Measurements from ENCODE around the gene NRG3.

NRG3 gene

GRCh38 chr10:82358486-82359099 is 483.6 kb downstream of the NRG3 start:
- TF ChIP-seq YY1 (IDR thresholded peaks at IDR 0.05; ENCODE audit: insufficient read depth, insufficient read length) (no peak), ZNF274 (IDR thresholded peaks at IDR 0.05; ENCODE audit: low read depth, low read length) (no peak), SUZ12 (IDR thresholded peaks at IDR 0.05; ENCODE audit: extremely low read depth, insufficient read depth, insufficient read length) (no peak)
- DNase-seq (ENCODE audit: low read depth, low spot score): no peak
- no peak overlapping the region for H3K4me3 ChIP-seq (ENCODE audit: insufficient read length, low read depth)
- no peaks in the 10 kb centered on the region for H3K9me3 ChIP-seq (ENCODE audit: insufficient read depth, low read length)
- H3K27me3 ChIP-seq (ENCODE audit: insufficient read depth, insufficient read length): no peaks in the 10 kb centered on the region
- no peaks in the 10 kb centered on the region for H3K4me1 ChIP-seq (ENCODE audit: insufficient read depth, insufficient read length)
- H3K36me3 ChIP-seq (ENCODE audit: insufficient read depth, insufficient read length, low read length): no peaks in the 10 kb centered on the region
- no peak overlapping the region for H3K9ac ChIP-seq (ENCODE audit: insufficient read length, low read depth)

GRCh38 chr10:82361256-82361655 is 486.3 kb downstream of the NRG3 start:
- Histone ChIP-seq H3K4me1 (ENCODE audit: insufficient read depth, insufficient read length) (no peaks in the 10 kb centered on the region), H3K4me3 (ENCODE audit: insufficient read length, low read depth) (no peak overlapping the region)
- TF ChIP-seq YY1 (IDR thresholded peaks at IDR 0.05; ENCODE audit: insufficient read depth, insufficient read length) (no peak), ZNF274 (IDR thresholded peaks at IDR 0.05; ENCODE audit: low read depth, low read length) (no peak), SUZ12 (IDR thresholded peaks at IDR 0.05; ENCODE audit: extremely low read depth, insufficient read depth, insufficient read length) (no peak)

GRCh38 chr10:82377608-82378007 is 502.6 kb downstream of the NRG3 start:
- no peak for DNase-seq (ENCODE audit: low read depth, low spot score)
- no peak overlapping the region for H3K4me3 ChIP-seq (ENCODE audit: insufficient read length, low read depth)
- H3K27me3 ChIP-seq (ENCODE audit: insufficient read depth, insufficient read length): no peaks in the 10 kb centered on the region
- TF ChIP-seq ZNF274 (IDR thresholded peaks at IDR 0.05; ENCODE audit: low read depth, low read length) (no peak), SUZ12 (IDR thresholded peaks at IDR 0.05; ENCODE audit: extremely low read depth, insufficient read depth, insufficient read length) (no peak), YY1 (IDR thresholded peaks at IDR 0.05; ENCODE audit: insufficient read depth, insufficient read length) (no peak)
- H3K36me3 ChIP-seq (ENCODE audit: insufficient read depth, insufficient read length, low read length): no peaks in the 10 kb centered on the region
- H3K9ac ChIP-seq (ENCODE audit: insufficient read length, low read depth): no peak overlapping the region
- no peaks in the 10 kb centered on the region for H3K4me1 ChIP-seq (ENCODE audit: insufficient read depth, insufficient read length)
- no peaks in the 10 kb centered on the region for H3K9me3 ChIP-seq (ENCODE audit: insufficient read depth, low read length)

More at GRCh38 chr10:82361256-82361655, 486.3 kb downstream of the NRG3 start:
- Histone ChIP-seq H3K9ac (ENCODE audit: insufficient read length, low read depth) (no peak overlapping the region), H3K36me3 (ENCODE audit: insufficient read depth, insufficient read length, low read length) (no peaks in the 10 kb centered on the region), H3K27me3 (ENCODE audit: insufficient read depth, insufficient read length) (no peaks in the 10 kb centered on the region), H3K9me3 (ENCODE audit: insufficient read depth, low read length) (no peaks in the 10 kb centered on the region)
- DNase-seq (ENCODE audit: low read depth, low spot score): no peak

- no peaks in the 10 kb centered on the region for H3K9me3 ChIP-seq (ENCODE audit: insufficient read depth, low read length)
- H3K9ac ChIP-seq (ENCODE audit: insufficient read length, low read depth): no peak overlapping the region
- H3K4me1 ChIP-seq (ENCODE audit: insufficient read depth, insufficient read length): no peaks in the 10 kb centered on the region
- no peaks in the 10 kb centered on the region for H3K27me3 ChIP-seq (ENCODE audit: insufficient read depth, insufficient read length)
- no peaks in the 10 kb centered on the region for H3K36me3 ChIP-seq (ENCODE audit: insufficient read depth, insufficient read length, low read length)
- H3K4me3 ChIP-seq (ENCODE audit: insufficient read length, low read depth): no peak overlapping the region
- TF ChIP-seq SUZ12 (IDR thresholded peaks at IDR 0.05; ENCODE audit: extremely low read depth, insufficient read depth, insufficient read length): no peak
- TF ChIP-seq YY1 (IDR thresholded peaks at IDR 0.05; ENCODE audit: insufficient read depth, insufficient read length): no peak
- no peak for TF ChIP-seq ZNF274 (IDR thresholded peaks at IDR 0.05; ENCODE audit: low read depth, low read length)
- no peak for DNase-seq (ENCODE audit: low read depth, low spot score)
Measured at GRCh38 chr10:82378146-82378545, 503.2 kb downstream of the NRG3 start.

GRCh38 chr10:82383350-82383749 is 508.4 kb downstream of the NRG3 start:
- H3K27me3 ChIP-seq (ENCODE audit: insufficient read depth, insufficient read length): no peaks in the 10 kb centered on the region
- no peaks in the 10 kb centered on the region for H3K4me1 ChIP-seq (ENCODE audit: insufficient read depth, insufficient read length)
- no peak for TF ChIP-seq ZNF274 (IDR thresholded peaks at IDR 0.05; ENCODE audit: low read depth, low read length)
- TF ChIP-seq YY1 (IDR thresholded peaks at IDR 0.05; ENCODE audit: insufficient read depth, insufficient read length): no peak
- no peak for TF ChIP-seq SUZ12 (IDR thresholded peaks at IDR 0.05; ENCODE audit: extremely low read depth, insufficient read depth, insufficient read length)
- H3K9me3 ChIP-seq (ENCODE audit: insufficient read depth, low read length): no peaks in the 10 kb centered on the region; the same call in 1 of the 2 replicates
- no peak overlapping the region for H3K4me3 ChIP-seq (ENCODE audit: insufficient read length, low read depth)
- no peak overlapping the region for H3K9ac ChIP-seq (ENCODE audit: insufficient read length, low read depth)
- H3K36me3 ChIP-seq (ENCODE audit: insufficient read depth, insufficient read length, low read length): no peaks in the 10 kb centered on the region
- DNase-seq (ENCODE audit: low read depth, low spot score): no peak

GRCh38 chr10:82390866-82391658 is 516.1 kb downstream of the NRG3 start:
- H3K4me3 ChIP-seq (ENCODE audit: insufficient read length, low read depth): no peak overlapping the region
- H3K4me1 ChIP-seq (ENCODE audit: insufficient read depth, insufficient read length): no peaks in the 10 kb centered on the region
- H3K36me3 ChIP-seq (ENCODE audit: insufficient read depth, insufficient read length, low read length): no peaks in the 10 kb centered on the region
- TF ChIP-seq YY1 (IDR thresholded peaks at IDR 0.05; ENCODE audit: insufficient read depth, insufficient read length) (no peak), SUZ12 (IDR thresholded peaks at IDR 0.05; ENCODE audit: extremely low read depth, insufficient read depth, insufficient read length) (no peak), ZNF274 (IDR thresholded peaks at IDR 0.05; ENCODE audit: low read depth, low read length) (no peak)
- H3K9ac ChIP-seq (ENCODE audit: insufficient read length, low read depth): no peak overlapping the region
- no peaks in the 10 kb centered on the region for H3K27me3 ChIP-seq (ENCODE audit: insufficient read depth, insufficient read length)
- DNase-seq (ENCODE audit: low read depth, low spot score): no peak
- H3K9me3 ChIP-seq (ENCODE audit: insufficient read depth, low read length): no peaks in the 10 kb centered on the region

GRCh38 chr10:82391971-82392370 is 517.0 kb downstream of the NRG3 start:
- no peaks in the 10 kb centered on the region for H3K9me3 ChIP-seq (ENCODE audit: insufficient read depth, low read length)
- no peak for DNase-seq (ENCODE audit: low read depth, low spot score)
- H3K4me1 ChIP-seq (ENCODE audit: insufficient read depth, insufficient read length): no peaks in the 10 kb centered on the region
- no peaks in the 10 kb centered on the region for H3K27me3 ChIP-seq (ENCODE audit: insufficient read depth, insufficient read length)
- TF ChIP-seq SUZ12 (IDR thresholded peaks at IDR 0.05; ENCODE audit: extremely low read depth, insufficient read depth, insufficient read length) (no peak), ZNF274 (IDR thresholded peaks at IDR 0.05; ENCODE audit: low read depth, low read length) (no peak), YY1 (IDR thresholded peaks at IDR 0.05; ENCODE audit: insufficient read depth, insufficient read length) (no peak)
- H3K36me3 ChIP-seq (ENCODE audit: insufficient read depth, insufficient read length, low read length): no peaks in the 10 kb centered on the region
- no peak overlapping the region for H3K9ac ChIP-seq (ENCODE audit: insufficient read length, low read depth)
- no peak overlapping the region for H3K4me3 ChIP-seq (ENCODE audit: insufficient read length, low read depth)

Measured in NT2/D1 (cell line).